ENCODE measurements around the gene PACSIN2.
A peak's percentile ranks its signal among the peaks of the same experiment; 100 is the strongest.
"Not testable (repeated sequence)": the region's sequence is repeated elsewhere in the genome, so short reads cannot be mapped to it uniquely, and the experiment has no call there.

PACSIN2 gene

GRCh38 chr22:42937164-42937843 is 77.6 kb downstream of the PACSIN2 start:
- Histone ChIP-seq H3K27me3 (ENCODE audit: insufficient read depth, poor library complexity, severe bottlenecking) (no peaks in the 10 kb centered on the region), H3K27ac (replicated peaks) (no peak overlapping the region), H3K4me3 (replicated peaks; ENCODE audit: insufficient read depth, low read length) (no peak overlapping the region)
- peak; percentile 93 for TF ChIP-seq SPI1 (IDR thresholded peaks at IDR 0.05; ENCODE audit: borderline replicate concordance, low read depth)
- TF ChIP-seq CTCF (IDR thresholded peaks at IDR 0.05; ENCODE audit: insufficient read depth, low read length): no peak
- no peak; the same call in 1 of the 2 replicates for TF ChIP-seq POLR2AphosphoS5 (IDR thresholded peaks at IDR 0.05; ENCODE audit: low read depth)
- TF ChIP-seq REST (IDR thresholded peaks at IDR 0.05; ENCODE audit: insufficient replicate concordance, low read depth): no peak
- peak in 1 of 2 experiments; percentile 89 for DNase-seq (ENCODE audit: low read depth in 1 of 2, low spot score in 1 of 2)

- not testable (repeated sequence) for H3K4me3 ChIP-seq (replicated peaks; ENCODE audit: insufficient read depth, low read length); DNase-seq (ENCODE audit: low read depth in 1 of 2, low spot score in 1 of 2); H3K27me3 ChIP-seq (ENCODE audit: insufficient read depth, poor library complexity, severe bottlenecking); H3K27ac ChIP-seq (replicated peaks)
These were observed 78.3 kb downstream of the PACSIN2 start for GRCh38 chr22:42936680-42937079.

GRCh38 chr22:42934338-42934737 is 80.6 kb downstream of the PACSIN2 start:
- H3K27ac ChIP-seq (replicated peaks): peak overlapping the region; percentile 57; the same call in 1 of the 2 replicates

More at GRCh38 chr22:42934338-42934737, 80.6 kb downstream of the PACSIN2 start:
- TF ChIP-seq SPI1 (IDR thresholded peaks at IDR 0.05; ENCODE audit: borderline replicate concordance, low read depth) (no peak), CTCF (IDR thresholded peaks at IDR 0.05; ENCODE audit: insufficient read depth, low read length) (no peak), REST (IDR thresholded peaks at IDR 0.05; ENCODE audit: insufficient replicate concordance, low read depth) (no peak), GABPA (IDR thresholded peaks at IDR 0.05; ENCODE audit: low read depth) (no peak)
- DNase-seq (ENCODE audit: low read depth in 1 of 2, low spot score in 1 of 2): no peak
- no peaks in the 10 kb centered on the region for H3K27me3 ChIP-seq (ENCODE audit: insufficient read depth, poor library complexity, severe bottlenecking)
- no peak overlapping the region for H3K4me3 ChIP-seq (replicated peaks; ENCODE audit: insufficient read depth, low read length)
